Effector memory CD8-positive, alpha-beta T cell (primary cell): ENCODE results near the gene CMTR1.
"Not testable (repeated sequence)": the region's sequence is repeated elsewhere in the genome, so short reads cannot be mapped to it uniquely, and the experiment has no call there.

Experiments used
- ATAC-seq: fragments of 150-1000 bp; cut with Tn5 transposase; replicated peaks from 2 replicates; pipeline ENCODE4 v1.10.0; 2021; ENCODE audit warnings: mild to moderate bottlenecking, moderate library complexity
- DNase-seq, 3 experiments: peaks; one replicate each; pipeline ENCODE4 v3.0.0; 2021
- H3K27ac Mint-ChIP-seq, 2 donors: one replicate each; pipeline ENCODE4 v1.8.0; 2022; ENCODE audit warnings: mild to moderate bottlenecking in 2 of 2, mixed read lengths in 2 of 2, moderate library complexity in 2 of 2
- H3K27me3 Mint-ChIP-seq, 2 donors: one replicate each; pipeline ENCODE4 v1.8.0; 2022; ENCODE audit warnings: mixed read lengths in 2 of 2
- H3K36me3 Mint-ChIP-seq: one replicate; pipeline ENCODE4 v1.8.0; 2022; ENCODE audit warnings: mild to moderate bottlenecking, moderate library complexity, mixed read lengths; ENCODE audit not compliant: insufficient read depth
- H3K4me1 Mint-ChIP-seq, 2 donors: one replicate each; pipeline ENCODE4 v1.8.0; 2022; ENCODE audit warnings: low read depth in 2 of 2, mixed read lengths in 2 of 2
- H3K4me3 Mint-ChIP-seq, 2 donors: one replicate each; pipeline ENCODE4 v1.8.0; 2022; ENCODE audit warnings: mild to moderate bottlenecking in 2 of 2, mixed read lengths in 2 of 2, moderate library complexity in 2 of 2
- H3K9me3 Mint-ChIP-seq, 2 donors: one replicate each; pipeline ENCODE4 v1.8.0; 2022; ENCODE audit warnings: mixed read lengths in 2 of 2

Gene CMTR1

DNA sequence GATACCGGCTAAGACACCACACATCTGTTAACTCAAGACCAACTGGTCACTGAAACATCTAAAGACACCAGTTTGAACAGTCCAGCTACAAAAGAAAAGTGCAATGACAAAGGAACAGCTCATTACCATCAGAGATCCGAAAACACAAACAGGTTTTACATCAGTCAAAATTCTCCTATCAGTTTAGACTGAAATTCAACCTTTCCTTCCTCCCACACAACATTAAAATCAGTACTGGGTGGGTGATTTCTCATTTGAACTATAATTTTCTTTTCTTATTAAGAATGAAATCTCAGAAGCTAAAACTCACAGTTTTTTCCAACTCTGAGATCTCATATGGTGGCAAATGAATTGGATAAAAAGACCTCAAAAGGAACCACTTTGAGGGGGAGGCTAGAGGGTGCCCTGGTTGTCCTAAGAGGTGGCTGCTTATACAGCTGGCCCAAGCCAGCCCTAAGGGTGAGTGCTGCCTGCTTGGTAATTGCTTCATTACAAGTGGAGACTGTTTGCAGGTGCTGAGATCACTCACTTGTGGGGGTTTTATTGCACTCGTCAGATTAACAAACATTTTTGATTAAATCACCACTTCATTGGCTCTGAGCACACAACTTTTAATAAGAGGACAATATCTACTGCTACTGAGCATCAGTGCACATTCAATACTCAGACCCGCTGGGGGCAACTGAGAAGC lies 62.4 kb downstream of the CMTR1 start:
- peak overlapping the region in 1 of 2 donors; percentile 71 for H3K27ac Mint-ChIP-seq

GRCh38 chr6:37496951-37497885 lies 64.2 kb downstream of the CMTR1 start:
- Mint-ChIP-seq H3K4me1 (peaks cover 32 to 54% of the 10 kb centered on the region in 2 donors), H3K4me3 (peak overlapping the region in 1 of 2 donors; percentile 97), H3K27me3 (no peaks in the 10 kb centered on the region), H3K27ac (no peak overlapping the region), H3K9me3 (no peaks in the 10 kb centered on the region), H3K36me3 (peaks cover 23% of the 10 kb centered on the region)
- no peak for DNase-seq
- no peak for ATAC-seq

More for the DNA sequence above, 62.4 kb downstream of the CMTR1 start:
- no peak overlapping the region for H3K4me3 Mint-ChIP-seq
- no peak for DNase-seq
- H3K9me3 Mint-ChIP-seq: no peaks in the 10 kb centered on the region
- H3K4me1 Mint-ChIP-seq: peaks cover 42 to 62% of the 10 kb centered on the region in 2 donors
- ATAC-seq: no peak
- H3K36me3 Mint-ChIP-seq: peaks cover 18% of the 10 kb centered on the region
- no peaks in the 10 kb centered on the region for H3K27me3 Mint-ChIP-seq

DNA sequence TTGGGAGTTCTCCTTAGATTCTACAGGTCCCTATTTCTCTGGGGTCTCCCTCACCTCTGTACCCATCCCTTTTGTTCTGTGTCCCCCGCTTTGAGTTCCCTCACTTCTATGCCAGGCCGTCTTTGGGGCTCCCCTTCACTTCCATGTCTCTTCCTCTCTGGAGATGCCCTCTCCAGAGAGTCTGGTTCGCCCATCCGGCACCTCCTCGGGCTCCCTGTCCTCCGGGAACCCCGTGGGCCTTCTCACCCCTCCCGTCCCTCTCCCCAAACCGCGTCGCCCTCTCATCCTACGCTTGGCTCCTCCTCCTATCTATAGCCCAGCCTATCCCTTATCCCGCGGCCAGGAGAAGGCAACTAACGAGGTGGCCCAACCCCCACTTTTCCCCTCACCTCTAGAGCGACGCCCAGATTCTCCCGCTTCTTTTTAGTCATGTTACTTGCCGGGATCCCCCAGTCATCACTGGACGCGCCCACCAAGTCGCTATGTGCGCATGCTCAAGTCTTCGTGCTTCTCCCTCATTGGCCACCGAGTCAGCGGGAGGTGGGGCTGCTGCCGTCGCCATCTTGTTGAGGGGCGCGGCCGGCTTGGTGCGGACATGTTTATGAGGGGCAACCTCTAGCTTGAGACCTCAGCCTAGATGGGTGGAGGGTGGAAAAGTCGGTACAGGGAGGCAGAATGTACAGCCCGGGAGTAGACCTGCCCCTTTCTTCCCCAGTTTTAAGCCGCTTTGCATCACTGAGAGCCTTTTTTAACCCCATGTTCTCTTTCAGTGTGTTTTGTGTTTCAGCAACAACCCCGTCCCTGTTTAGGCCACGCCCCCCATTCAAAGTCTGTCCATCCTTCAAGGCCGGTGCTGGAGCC lies 66.6 kb downstream of the CMTR1 start, which contains the start of gene CCDC167:
TSS of gene CCDC167 (minus strand) at position 461 of the 861 bp plus-strand sequence. CDS start at position 431, 30 bp downstream.
- ATAC-seq: peak; percentile 48
- peaks cover 31% of the 10 kb centered on the region for H3K36me3 Mint-ChIP-seq
- H3K27ac Mint-ChIP-seq: peak within 1 kb of the TSS; percentile 99 to 100
- peak; percentile 95 for DNase-seq
- no peaks in the 10 kb centered on the region for H3K27me3 Mint-ChIP-seq
- H3K9me3 Mint-ChIP-seq: no peaks in the 10 kb centered on the region
- peaks cover 44 to 67% of the 10 kb centered on the region in 2 donors for H3K4me1 Mint-ChIP-seq
- peak within 1 kb of the TSS; percentile 96 to 97 for H3K4me3 Mint-ChIP-seq

DNA sequence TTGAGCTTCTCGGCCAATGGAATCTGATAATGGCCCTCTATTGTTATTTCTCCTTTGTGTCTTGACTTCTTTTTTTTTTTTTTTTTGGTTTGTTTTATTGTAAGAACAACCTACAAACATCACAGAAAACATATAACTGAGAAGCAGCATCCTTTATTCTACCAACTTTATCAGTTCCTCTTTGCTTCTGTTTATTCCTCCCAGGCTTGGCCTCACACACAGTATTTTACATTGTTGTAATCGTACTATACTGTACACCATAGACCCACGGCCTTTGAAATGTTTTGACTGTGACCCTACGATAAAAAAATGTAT lies 67.2 kb downstream of the CMTR1 start:
- Mint-ChIP-seq H3K4me3 (peak overlapping the region; percentile 96 to 97), H3K4me1 (peaks cover 48 to 67% of the 10 kb centered on the region in 2 donors), H3K27ac (peak overlapping the region; percentile 99 to 100), H3K27me3 (no peaks in the 10 kb centered on the region), H3K36me3 (peaks cover 31% of the 10 kb centered on the region), H3K9me3 (no peaks in the 10 kb centered on the region)
- ATAC-seq (no peak), DNase-seq (no peak)

- H3K36me3 Mint-ChIP-seq: peaks cover 31% of the 10 kb centered on the region
- not testable (repeated sequence) for H3K27me3 Mint-ChIP-seq, DNase-seq, H3K9me3 Mint-ChIP-seq, ATAC-seq
- peaks cover 53 to 71% of the 10 kb centered on the region in 2 donors for H3K4me1 Mint-ChIP-seq
- peak overlapping the region; percentile 10 to 96 for H3K4me3 Mint-ChIP-seq
- H3K27ac Mint-ChIP-seq: peak overlapping the region; percentile 99 to 100
These were observed 67.9 kb downstream of the CMTR1 start for GRCh38 chr6:37500904-37501303.

DNA sequence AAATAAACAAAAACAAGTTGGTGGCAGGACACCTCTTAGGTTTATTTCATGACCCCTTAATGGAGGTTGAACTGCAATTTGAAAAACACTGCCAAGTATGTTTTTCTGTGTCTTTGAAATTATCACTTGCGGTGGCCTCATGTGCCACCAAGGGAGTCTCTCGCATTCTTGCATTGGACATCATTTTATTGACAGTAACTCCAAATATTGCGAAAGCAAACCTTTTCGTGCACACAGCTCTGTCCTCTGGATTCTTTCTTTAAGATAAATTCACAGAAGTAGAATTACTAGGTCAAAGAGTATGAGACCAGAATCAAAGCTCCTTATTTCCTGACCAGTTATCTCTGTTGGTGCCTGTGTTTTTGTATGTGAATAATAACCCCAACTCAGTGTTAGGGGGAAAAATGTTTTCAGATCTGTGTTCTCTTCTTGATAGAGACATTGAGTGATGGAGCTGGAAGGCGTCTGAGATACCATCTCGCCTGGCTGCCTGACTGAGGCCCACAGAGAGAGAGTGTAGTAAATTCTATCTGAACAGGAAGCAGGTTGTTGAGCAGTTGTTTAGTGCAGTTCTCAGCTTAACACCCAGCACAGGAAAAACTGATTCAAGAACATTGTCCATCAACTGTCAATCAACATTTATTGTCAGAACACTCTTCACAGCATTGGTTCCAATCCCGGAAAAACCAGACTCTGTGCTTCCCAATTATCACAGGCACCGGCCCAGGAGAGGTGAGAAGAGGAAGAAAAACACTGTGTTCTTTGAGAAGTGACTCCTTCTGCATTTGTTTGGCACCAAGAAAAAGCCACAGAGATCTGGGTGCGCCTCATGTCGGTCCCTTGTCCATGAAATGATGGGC lies 68.8 kb downstream of the CMTR1 start:
- DNase-seq (peak; percentile 32 to 61 (median 34)), ATAC-seq (peak; percentile 18)
- Mint-ChIP-seq H3K27ac (peak overlapping the region; percentile 99 to 100), H3K4me3 (peak overlapping the region; percentile 63 to 96), H3K9me3 (no peaks in the 10 kb centered on the region), H3K4me1 (peaks cover 55 to 71% of the 10 kb centered on the region in 2 donors), H3K36me3 (peaks cover 31% of the 10 kb centered on the region), H3K27me3 (no peaks in the 10 kb centered on the region)

DNA sequence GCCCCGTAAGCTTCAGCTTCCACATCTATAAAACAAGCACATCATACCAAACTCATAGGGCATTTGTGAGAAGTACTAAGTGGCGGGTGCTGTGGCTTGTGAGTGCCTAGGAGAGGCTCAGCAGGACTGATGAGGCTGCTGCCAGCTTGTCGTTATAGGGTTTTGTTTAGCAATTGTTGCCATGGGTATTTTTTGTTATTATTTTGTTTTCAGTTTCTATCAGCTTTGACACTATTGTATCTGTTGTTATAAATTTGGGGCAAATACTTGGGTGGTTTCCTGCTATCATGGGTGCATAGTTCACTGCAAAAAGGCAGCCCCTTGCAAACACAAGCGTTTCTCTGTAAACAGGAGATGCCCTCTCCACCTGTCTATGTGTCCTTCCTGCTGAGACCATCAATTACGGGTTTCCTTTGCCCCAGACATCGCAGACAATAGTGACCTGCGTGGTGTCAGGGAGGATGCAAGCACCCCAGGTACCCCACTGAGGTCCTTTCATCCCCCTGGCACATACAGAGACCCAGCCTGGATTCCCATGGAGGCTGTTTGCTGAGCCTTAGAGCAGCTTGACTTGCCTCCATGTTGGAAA lies 69.8 kb downstream of the CMTR1 start:
- Mint-ChIP-seq H3K4me1 (peaks cover 52 to 66% of the 10 kb centered on the region in 2 donors), H3K4me3 (peak overlapping the region; percentile 63 to 96), H3K9me3 (no peaks in the 10 kb centered on the region), H3K36me3 (peaks cover 37% of the 10 kb centered on the region), H3K27ac (peak overlapping the region; percentile 99 to 100), H3K27me3 (no peaks in the 10 kb centered on the region)
- DNase-seq: peak; percentile 76 to 79 (median 77)
- peak; percentile 74 for ATAC-seq

DNA sequence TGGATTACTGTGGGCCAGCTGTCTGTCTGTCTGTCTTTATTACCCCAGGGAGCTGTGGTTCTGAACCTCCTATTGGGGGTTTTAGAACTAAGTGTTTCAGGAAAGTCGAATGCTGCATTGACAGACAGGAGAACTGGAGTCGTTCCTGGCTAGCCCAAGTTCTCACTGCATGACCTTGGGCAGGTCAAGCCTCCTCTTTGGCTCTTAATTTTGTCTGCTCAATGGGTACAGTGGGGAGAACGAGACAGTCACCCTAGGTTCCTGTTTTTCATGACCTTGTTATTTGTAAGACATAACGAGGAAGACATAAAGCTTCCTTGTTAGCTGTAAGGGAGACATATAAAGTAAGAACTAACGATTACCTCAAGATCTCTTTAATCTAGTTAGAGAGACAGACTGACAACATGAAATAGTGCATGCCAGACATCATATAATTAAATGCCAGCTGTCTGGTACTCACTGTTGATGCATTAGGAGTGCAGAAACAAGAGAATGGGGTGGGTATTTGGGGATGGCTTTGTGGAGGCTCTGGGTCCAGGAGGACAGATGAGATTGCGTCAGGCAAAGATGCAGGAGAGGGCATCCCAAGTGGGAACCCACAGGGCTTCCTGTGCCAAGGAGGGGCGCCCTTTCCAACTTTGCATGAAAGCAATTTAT lies 70.4 kb downstream of the CMTR1 start:
- no peaks in the 10 kb centered on the region for H3K9me3 Mint-ChIP-seq
- peaks cover 43% of the 10 kb centered on the region for H3K36me3 Mint-ChIP-seq
- H3K27me3 Mint-ChIP-seq: no peaks in the 10 kb centered on the region
- peaks cover 58 to 67% of the 10 kb centered on the region in 2 donors for H3K4me1 Mint-ChIP-seq
- peak overlapping the region; percentile 99 to 100 for H3K27ac Mint-ChIP-seq
- no peak for ATAC-seq
- DNase-seq: peak in 1 of 3 experiments; percentile 17
- peak overlapping the region; percentile 63 to 96 for H3K4me3 Mint-ChIP-seq

DNA sequence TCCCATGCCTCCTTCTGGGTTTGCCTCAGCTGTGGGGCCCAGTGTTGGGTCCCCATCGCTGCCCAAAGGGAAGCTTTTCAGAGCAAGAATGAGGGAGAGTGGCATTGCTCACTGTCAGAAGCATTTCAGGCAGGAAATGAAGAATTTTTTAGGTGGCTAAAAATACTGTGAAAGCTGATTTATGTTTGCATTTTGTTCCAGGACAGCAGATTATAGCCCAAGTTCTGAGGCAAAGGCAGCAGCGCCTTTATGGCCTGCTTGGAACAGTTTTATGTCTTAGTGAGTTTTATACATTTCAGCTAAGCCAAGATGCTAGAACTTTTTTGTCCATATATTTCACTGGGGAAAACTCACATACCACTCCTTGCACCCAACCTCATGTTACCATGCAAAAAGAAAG lies 71.0 kb downstream of the CMTR1 start:
- Mint-ChIP-seq H3K27ac (peak overlapping the region; percentile 99 to 100), H3K27me3 (no peaks in the 10 kb centered on the region), H3K9me3 (no peaks in the 10 kb centered on the region), H3K4me3 (peak overlapping the region; percentile 63 to 96), H3K4me1 (peaks cover 56 to 65% of the 10 kb centered on the region in 2 donors), H3K36me3 (peaks cover 44% of the 10 kb centered on the region)
- no peak for ATAC-seq
- no peak for DNase-seq

- no peaks in the 10 kb centered on the region for H3K27me3 Mint-ChIP-seq
- no peak overlapping the region for H3K4me3 Mint-ChIP-seq
- H3K4me1 Mint-ChIP-seq: peaks cover 51% of the 10 kb centered on the region in 2 donors
- DNase-seq (no peak), ATAC-seq (no peak)
- peak overlapping the region; percentile 72 to 99 for H3K27ac Mint-ChIP-seq
- H3K36me3 Mint-ChIP-seq: peaks cover 37% of the 10 kb centered on the region
- no peaks in the 10 kb centered on the region for H3K9me3 Mint-ChIP-seq
These were observed 73.5 kb downstream of the CMTR1 start for GRCh38 chr6:37506479-37506878.

DNA sequence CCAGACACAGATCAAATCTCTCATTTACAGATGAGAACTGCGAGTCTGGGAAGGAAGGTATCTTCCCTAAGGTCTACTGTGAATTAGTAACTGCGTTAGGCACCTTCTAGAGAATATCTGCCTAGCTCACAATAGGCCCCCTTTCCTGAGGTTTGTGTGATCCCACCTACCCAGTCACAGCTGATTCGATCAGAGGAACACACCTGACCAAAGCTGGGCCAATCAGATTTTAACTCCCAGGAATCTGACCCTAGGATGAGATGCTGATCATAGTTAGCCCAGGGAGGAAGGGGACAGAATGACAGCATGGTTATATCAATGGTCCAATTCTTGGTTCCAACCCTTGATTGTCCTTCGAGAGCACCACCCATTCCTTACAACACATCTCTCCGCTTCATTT lies 74.1 kb downstream of the CMTR1 start:
- H3K27me3 Mint-ChIP-seq: no peaks in the 10 kb centered on the region
- DNase-seq (no peak), ATAC-seq (no peak)
- no peak overlapping the region for H3K4me3 Mint-ChIP-seq
- H3K9me3 Mint-ChIP-seq: no peaks in the 10 kb centered on the region
- H3K4me1 Mint-ChIP-seq: peaks cover 47 to 48% of the 10 kb centered on the region in 2 donors
- peak overlapping the region; percentile 72 to 99 for H3K27ac Mint-ChIP-seq
- H3K36me3 Mint-ChIP-seq: peaks cover 34% of the 10 kb centered on the region
